ENCODE data around the gene CTTN. TPM values are rescaled to one million over a fixed set of nuclear protein-coding genes. Genes with fewer than 3 reads are reported as not detected.

Gene CTTN
- total RNA-seq, 4 donors from 2014 or later = 92.8 to 226 (median 134) TPM

- no peaks in the 10 kb centered on the region for H3K9me3 ChIP-seq
- TF ChIP-seq CTCF (IDR thresholded peaks at IDR 0.05 in 4 of 5, conservative IDR thresholded peaks at IDR 0.05 in 1 of 5) (no peak), POLR2A (IDR thresholded peaks at IDR 0.05) (no peak)
- no peaks in the 10 kb centered on the region for H3K27me3 ChIP-seq
- no peaks in the 10 kb centered on the region for H3K4me1 ChIP-seq
- no peak for DNase-seq
- in situ Hi-C loops (cut with MboI; ENCODE audit: low sequenced_read_pairs in 4 of 4) = no loop called here
- no peak overlapping the region for H3K27ac ChIP-seq
- H3K36me3 ChIP-seq = peaks cover 0 to 66% of the 10 kb centered on the region in 2 donors
- intact Hi-C loops (cut with DNase I; ENCODE audit: low total_unique reads) = no loop called here
- no peak for ATAC-seq
- H3K4me3 ChIP-seq = no peak overlapping the region
These were observed 21.7 kb upstream of the CTTN start for GRCh38 chr11:70376621-70377020.

- ATAC-seq (no peak), DNase-seq (no peak)
- in situ Hi-C loops (cut with MboI; ENCODE audit: low sequenced_read_pairs in 4 of 4) (no loop called here), intact Hi-C loops (cut with DNase I; ENCODE audit: low total_unique reads) (no loop called here)
- H3K4me1 ChIP-seq = peaks cover 0 to 4% of the 10 kb centered on the region in 2 donors
- no peaks in the 10 kb centered on the region for H3K9me3 ChIP-seq
- H3K4me3 ChIP-seq = no peak overlapping the region
- no peaks in the 10 kb centered on the region for H3K27me3 ChIP-seq
- peaks cover 0 to 60% of the 10 kb centered on the region in 2 donors for H3K36me3 ChIP-seq
- TF ChIP-seq POLR2A (IDR thresholded peaks at IDR 0.05) = no peak
- TF ChIP-seq CTCF (IDR thresholded peaks at IDR 0.05 in 4 of 5, conservative IDR thresholded peaks at IDR 0.05 in 1 of 5) = no peak
- H3K27ac ChIP-seq = no peak overlapping the region
These were observed 20.7 kb upstream of the CTTN start for GRCh38 chr11:70377645-70378044.

GRCh38 chr11:70378506-70379134, 19.7 kb upstream of the CTTN start:
- ATAC-seq (no peak), DNase-seq (no peak)
- H3K36me3 ChIP-seq = peaks cover 0 to 55% of the 10 kb centered on the region in 2 donors
- no peaks in the 10 kb centered on the region for H3K27me3 ChIP-seq
- H3K4me3 ChIP-seq = no peak overlapping the region
- TF ChIP-seq CTCF (IDR thresholded peaks at IDR 0.05 in 4 of 5, conservative IDR thresholded peaks at IDR 0.05 in 1 of 5) = no peak
- TF ChIP-seq POLR2A (IDR thresholded peaks at IDR 0.05) = no peak
- H3K27ac ChIP-seq = no peak overlapping the region
- no peaks in the 10 kb centered on the region for H3K9me3 ChIP-seq
- in situ Hi-C loops (cut with MboI; ENCODE audit: low sequenced_read_pairs in 4 of 4) = no loop called here
- intact Hi-C loops (cut with DNase I; ENCODE audit: low total_unique reads) = no loop called here
- H3K4me1 ChIP-seq = peaks cover 0 to 4% of the 10 kb centered on the region in 2 donors

GRCh38 chr11:70381350-70381749, 17.0 kb upstream of the CTTN start:
- DNase-seq (no peak), ATAC-seq (no peak)
- no peak overlapping the region for H3K27ac ChIP-seq
- intact Hi-C loops (cut with DNase I; ENCODE audit: low total_unique reads) (no loop called here), in situ Hi-C loops (cut with MboI; ENCODE audit: low sequenced_read_pairs in 4 of 4) (no loop called here)
- peaks cover 0 to 4% of the 10 kb centered on the region in 2 donors for H3K4me1 ChIP-seq
- H3K27me3 ChIP-seq = no peaks in the 10 kb centered on the region
- no peak overlapping the region for H3K4me3 ChIP-seq
- peaks cover 0 to 48% of the 10 kb centered on the region in 2 donors for H3K36me3 ChIP-seq
- TF ChIP-seq CTCF (IDR thresholded peaks at IDR 0.05 in 4 of 5, conservative IDR thresholded peaks at IDR 0.05 in 1 of 5) (no peak), POLR2A (IDR thresholded peaks at IDR 0.05) (no peak)
- no peaks in the 10 kb centered on the region for H3K9me3 ChIP-seq
